RWPE2 (cell line): ENCODE measurements around the gene EEF1AKMT2.
"Not testable (repeated sequence)": the region's sequence is repeated elsewhere in the genome, so short reads cannot be mapped to it uniquely, and the experiment has no call there.

ENCODE experiments used
- ATAC-seq: fragments of 200-7000 bp; cut with Tn5 transposase; 3 replicates; pipeline ENCODE4 v1.9.1; 2021; ENCODE audit warnings: low read depth
- DNase-seq: peaks from one replicate; pipeline ENCODE4 v3.0.0-alpha.2; 2020; ENCODE audit warnings: low spot score
- H3K27ac ChIP-seq: fragments of 450-650 bp; 2 replicates; pipeline ENCODE4 v1.5.1; 2017; ENCODE audit warnings: mild to moderate bottlenecking; ENCODE audit not compliant: poor library complexity, severe bottlenecking
- H3K27me3 ChIP-seq: fragments of 250-450 bp; sonication (Bioruptor Pico); 2 replicates; pipeline ENCODE4 v1.5.1; 2021; ENCODE audit warnings: mild to moderate bottlenecking, moderate library complexity; ENCODE audit not compliant: insufficient read depth, poor library complexity, severe bottlenecking
- H3K36me3 ChIP-seq: fragments of 250-450 bp; sonication (Bioruptor Pico); 2 replicates; pipeline ENCODE4 v1.5.1; 2020; ENCODE audit warnings: low read depth, mild to moderate bottlenecking, moderate library complexity
- H3K4me1 ChIP-seq: fragments of 250-450 bp; sonication (Bioruptor Pico); 2 replicates; pipeline ENCODE4 v1.5.1; 2021; ENCODE audit warnings: mild to moderate bottlenecking, moderate library complexity; ENCODE audit not compliant: insufficient read depth, poor library complexity, severe bottlenecking
- H3K4me3 ChIP-seq: fragments of 250-450 bp; sonication (Bioruptor Pico); 2 replicates; pipeline ENCODE4 v1.5.1; 2021; ENCODE audit warnings: mild to moderate bottlenecking, moderate library complexity; ENCODE audit not compliant: severe bottlenecking
- H3K9me3 ChIP-seq: fragments of 250-450 bp; sonication (Bioruptor Pico); 2 replicates; pipeline ENCODE4 v1.5.1; 2021; ENCODE audit warnings: mild to moderate bottlenecking, moderate library complexity; ENCODE audit not compliant: severe bottlenecking
- TF ChIP-seq, protein P1 (sequence below): fragments of 450-650 bp; IDR thresholded peaks from one replicate; pipeline ENCODE4 v1.5.1; 2017; ENCODE audit warnings: mild to moderate bottlenecking, moderate library complexity; ENCODE audit not compliant: poor library complexity, severe bottlenecking

Gene EEF1AKMT2

GRCh38 chr10:124798364-124798763 is 6.7 kb upstream of the EEF1AKMT2 start:
- DNase-seq = no peak
- Histone ChIP-seq H3K4me3 (no peak overlapping the region), H3K27me3 (no peaks in the 10 kb centered on the region), H3K9me3 (no peaks in the 10 kb centered on the region), H3K27ac (no peak overlapping the region), H3K4me1 (peaks cover 8% of the 10 kb centered on the region), H3K36me3 (no peaks in the 10 kb centered on the region)
- ATAC-seq = no peak
- TF ChIP-seq, protein P1, sequence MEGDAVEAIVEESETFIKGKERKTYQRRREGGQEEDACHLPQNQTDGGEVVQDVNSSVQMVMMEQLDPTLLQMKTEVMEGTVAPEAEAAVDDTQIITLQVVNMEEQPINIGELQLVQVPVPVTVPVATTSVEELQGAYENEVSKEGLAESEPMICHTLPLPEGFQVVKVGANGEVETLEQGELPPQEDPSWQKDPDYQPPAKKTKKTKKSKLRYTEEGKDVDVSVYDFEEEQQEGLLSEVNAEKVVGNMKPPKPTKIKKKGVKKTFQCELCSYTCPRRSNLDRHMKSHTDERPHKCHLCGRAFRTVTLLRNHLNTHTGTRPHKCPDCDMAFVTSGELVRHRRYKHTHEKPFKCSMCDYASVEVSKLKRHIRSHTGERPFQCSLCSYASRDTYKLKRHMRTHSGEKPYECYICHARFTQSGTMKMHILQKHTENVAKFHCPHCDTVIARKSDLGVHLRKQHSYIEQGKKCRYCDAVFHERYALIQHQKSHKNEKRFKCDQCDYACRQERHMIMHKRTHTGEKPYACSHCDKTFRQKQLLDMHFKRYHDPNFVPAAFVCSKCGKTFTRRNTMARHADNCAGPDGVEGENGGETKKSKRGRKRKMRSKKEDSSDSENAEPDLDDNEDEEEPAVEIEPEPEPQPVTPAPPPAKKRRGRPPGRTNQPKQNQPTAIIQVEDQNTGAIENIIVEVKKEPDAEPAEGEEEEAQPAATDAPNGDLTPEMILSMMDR = no peak

DNA sequence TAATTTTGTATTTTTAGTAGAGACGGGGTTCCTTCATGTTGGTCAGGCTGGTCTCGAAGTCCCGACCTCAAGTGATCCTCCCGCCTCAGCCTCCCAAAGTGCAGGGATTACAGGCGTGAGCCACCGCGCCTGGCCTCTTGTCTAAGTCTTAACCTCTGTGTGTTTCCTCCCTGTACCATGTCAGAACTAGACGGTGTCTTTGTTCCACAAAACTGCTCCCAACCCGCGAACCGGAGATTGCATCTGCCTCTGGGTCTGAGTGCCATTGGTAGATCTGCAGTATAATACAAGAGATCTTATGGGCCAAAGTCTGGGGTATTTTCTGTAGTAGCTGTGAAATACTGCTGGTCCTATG is 1.3 kb upstream of the EEF1AKMT2 start:
- TF ChIP-seq, protein P1 = no peak
- no peak for DNase-seq
- H3K27ac ChIP-seq = peak overlapping the region; percentile 60

DNA sequence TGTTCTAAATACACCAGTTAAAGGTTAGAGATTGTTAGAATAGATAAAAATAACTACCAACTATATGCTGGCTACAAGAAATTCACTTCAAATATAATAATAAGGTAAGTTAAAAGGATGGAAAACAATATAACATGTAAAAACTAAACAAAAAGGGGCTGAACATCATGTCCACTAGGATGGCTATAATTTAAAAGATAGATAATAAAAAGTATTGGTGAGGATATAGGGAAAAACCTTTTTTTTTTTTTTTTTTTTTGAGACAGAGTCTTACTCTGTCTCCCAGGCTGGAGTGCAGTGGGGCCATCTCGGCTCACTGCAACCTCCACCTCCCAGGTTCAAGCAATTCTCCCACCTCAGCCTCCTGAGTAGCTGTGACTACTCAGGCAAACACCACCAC is 8.8 kb downstream of the EEF1AKMT2 start:
- DNase-seq, H3K27me3 ChIP-seq: not testable (repeated sequence)

More for the DNA sequence above, 1.3 kb upstream of the EEF1AKMT2 start:
- Histone ChIP-seq H3K36me3 (peaks cover 12% of the 10 kb centered on the region), H3K4me1 (peaks cover 7% of the 10 kb centered on the region), H3K9me3 (peaks cover 3% of the 10 kb centered on the region), H3K4me3 (peak overlapping the region; percentile 96), H3K27me3 (no peaks in the 10 kb centered on the region)
- no peak for ATAC-seq

GRCh38 chr10:124768791-124769190 is 22.9 kb downstream of the EEF1AKMT2 start:
- no peak for ATAC-seq
- H3K36me3 ChIP-seq = peaks cover 39% of the 10 kb centered on the region
- no peak for DNase-seq

More for the DNA sequence above, 8.8 kb downstream of the EEF1AKMT2 start:
- peaks cover 50% of the 10 kb centered on the region for H3K36me3 ChIP-seq
- not testable (repeated sequence) for H3K4me3 ChIP-seq, H3K9me3 ChIP-seq, H3K27ac ChIP-seq, ATAC-seq, H3K4me1 ChIP-seq

GRCh38 chr10:124765256-124765655 is 26.4 kb downstream of the EEF1AKMT2 start:
- H3K9me3 ChIP-seq = no peaks in the 10 kb centered on the region
- H3K36me3 ChIP-seq = peaks cover 56% of the 10 kb centered on the region
- no peak for ATAC-seq
- H3K4me1 ChIP-seq = no peaks in the 10 kb centered on the region
- no peak for DNase-seq
- H3K27ac ChIP-seq = no peak overlapping the region
- TF ChIP-seq, protein P1 = no peak
- H3K27me3 ChIP-seq = no peaks in the 10 kb centered on the region
- no peak overlapping the region for H3K4me3 ChIP-seq

More at GRCh38 chr10:124768791-124769190, 22.9 kb downstream of the EEF1AKMT2 start:
- TF ChIP-seq, protein P1 = no peak
- H3K27me3 ChIP-seq = no peaks in the 10 kb centered on the region
- H3K27ac ChIP-seq = no peak overlapping the region
- H3K9me3 ChIP-seq = no peaks in the 10 kb centered on the region
- no peaks in the 10 kb centered on the region for H3K4me1 ChIP-seq
- H3K4me3 ChIP-seq = no peak overlapping the region
